HG03521 (cell line): ENCODE results near the gene CEP170B.
"Not testable (repeated sequence)": the region's sequence is repeated elsewhere in the genome, so short reads cannot be mapped to it uniquely, and the experiment has no call there.

Experiments used
- ATAC-seq: cut with Tn5 transposase; IDR thresholded peaks from one replicate; pipeline ENCODE4 v1.9.1; 2021; ENCODE audit warnings: mild to moderate bottlenecking, moderate library complexity; ENCODE audit not compliant: unreplicated experiment

CEP170B gene

DNA sequence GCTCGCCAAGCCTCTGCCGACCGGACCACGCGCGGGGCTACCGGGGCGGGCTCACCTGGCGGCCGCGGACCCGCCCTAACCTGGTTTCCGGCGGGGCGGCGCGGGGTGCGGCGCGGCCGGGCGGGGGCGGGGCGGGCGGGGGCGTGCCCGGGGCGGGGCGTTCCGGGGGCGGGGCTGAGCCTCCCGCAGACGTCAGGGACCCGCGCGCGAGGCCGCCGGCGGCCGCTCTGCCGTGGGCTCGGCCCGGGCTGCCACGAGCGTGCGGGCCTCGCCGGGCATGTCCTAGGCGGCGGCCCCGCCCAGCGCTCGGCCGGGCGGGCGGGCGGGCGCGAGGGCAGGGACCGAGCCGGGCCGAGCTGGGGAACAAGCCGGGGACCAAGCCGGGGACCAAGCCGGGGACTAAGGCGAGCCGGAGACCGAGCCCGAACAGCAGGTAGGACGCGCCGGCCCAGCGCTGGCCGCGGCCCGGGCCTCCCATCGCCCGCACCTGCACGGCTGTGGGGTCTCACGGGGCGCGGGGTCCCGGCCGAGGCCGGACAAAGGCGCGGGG lies at the start of gene CEP170B:
TSS of gene CEP170B (plus strand) at position 188 of the 550 bp plus-strand sequence. CDS start 3,183 bp downstream, outside the sequence.
- no peak for ATAC-seq

DNA sequence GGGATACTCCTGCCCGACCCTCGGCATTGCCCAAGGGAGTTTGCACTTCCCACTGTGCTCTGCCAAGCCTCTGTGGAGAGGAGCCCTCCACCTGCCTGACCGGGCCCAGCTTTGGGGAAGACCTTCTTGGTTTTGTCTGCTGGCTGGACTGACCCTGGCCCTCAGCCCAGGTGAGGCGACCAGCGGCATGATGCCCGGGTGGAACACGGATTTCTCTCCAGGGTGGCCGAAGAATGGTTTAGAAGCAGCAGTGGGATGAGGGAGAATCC lies 48.5 kb upstream of the CEP170B start:
- no peak for ATAC-seq

DNA sequence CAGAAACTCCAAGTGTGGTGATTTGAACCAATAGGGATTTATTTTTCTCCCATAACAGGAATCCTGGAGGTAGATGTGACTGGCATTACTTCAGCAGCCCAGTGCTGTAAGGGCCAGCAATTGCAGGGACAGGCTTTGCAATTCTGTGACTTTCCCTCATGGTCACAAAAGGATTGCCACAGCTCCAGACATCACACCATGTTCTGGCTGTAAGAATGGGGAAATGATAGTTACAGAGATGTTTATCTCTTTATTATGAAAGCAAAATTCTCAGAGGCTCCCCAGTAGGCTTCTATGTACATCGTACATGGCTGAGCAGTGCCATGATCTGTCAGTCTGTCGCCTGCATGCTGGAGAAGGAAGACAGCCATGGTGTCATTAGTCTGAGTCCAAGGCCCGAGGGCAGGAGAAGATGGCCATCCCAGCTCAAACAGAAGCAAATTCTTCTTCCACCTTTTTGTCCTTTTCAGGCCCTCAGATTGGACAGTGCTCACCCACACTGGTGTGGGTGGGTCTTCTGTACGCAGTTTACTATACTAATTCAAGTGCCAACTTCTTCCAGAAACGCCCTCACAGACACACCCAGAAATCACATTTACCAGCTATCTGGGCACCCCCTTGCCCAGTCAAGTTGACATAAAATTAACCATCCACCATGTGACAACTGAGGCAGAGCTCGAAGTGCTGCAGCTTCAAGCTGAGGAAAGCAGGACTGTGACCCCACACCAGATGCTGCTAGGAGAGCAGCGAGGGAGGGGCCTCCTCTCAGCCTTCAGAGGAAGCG lies 46.9 kb upstream of the CEP170B start:
- no peak for ATAC-seq

DNA sequence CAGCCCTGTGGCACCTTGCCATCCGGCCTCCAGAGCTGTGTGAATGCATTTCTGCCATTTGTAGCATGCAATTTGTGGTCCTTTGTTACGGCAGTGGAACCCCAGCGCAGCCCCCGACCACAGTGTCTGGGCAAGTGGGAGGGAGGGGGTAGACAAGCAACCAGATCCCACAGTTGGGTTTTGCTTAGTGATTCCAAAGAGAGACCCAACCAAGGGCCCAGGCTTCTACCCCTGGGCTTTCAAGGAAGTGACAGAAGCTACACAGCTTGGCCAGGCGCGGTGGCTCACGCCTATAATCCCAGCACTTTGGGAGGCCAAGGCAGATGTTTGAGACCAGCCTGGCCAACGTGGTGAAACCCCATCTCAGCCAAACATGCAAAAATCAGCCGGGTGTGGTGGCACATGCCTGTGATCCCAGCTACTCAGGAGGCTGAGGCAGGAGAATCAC lies 46.3 kb upstream of the CEP170B start:
- ATAC-seq, result no peak

DNA sequence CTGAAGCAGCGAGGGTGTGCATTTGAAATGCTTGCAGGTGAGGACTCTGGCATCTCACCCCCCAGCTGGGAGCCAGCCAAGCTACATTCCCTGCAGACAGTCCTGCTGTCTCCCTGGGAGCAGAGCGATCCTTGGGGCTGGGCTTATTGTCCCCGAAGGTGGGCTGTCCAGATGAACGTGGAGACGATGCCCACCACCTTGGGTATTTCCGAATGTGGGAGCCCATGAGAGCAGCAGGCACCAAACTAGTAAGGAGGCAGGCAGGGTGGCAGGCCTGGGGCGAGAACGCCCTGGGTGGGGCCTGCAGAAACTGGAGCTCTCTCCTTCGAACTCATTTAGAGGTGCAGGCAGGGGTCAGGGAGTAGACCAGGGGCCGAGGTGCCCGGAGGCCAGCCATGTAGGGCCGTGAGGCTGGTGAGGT lies 45.7 kb upstream of the CEP170B start:
- no peak for ATAC-seq

DNA sequence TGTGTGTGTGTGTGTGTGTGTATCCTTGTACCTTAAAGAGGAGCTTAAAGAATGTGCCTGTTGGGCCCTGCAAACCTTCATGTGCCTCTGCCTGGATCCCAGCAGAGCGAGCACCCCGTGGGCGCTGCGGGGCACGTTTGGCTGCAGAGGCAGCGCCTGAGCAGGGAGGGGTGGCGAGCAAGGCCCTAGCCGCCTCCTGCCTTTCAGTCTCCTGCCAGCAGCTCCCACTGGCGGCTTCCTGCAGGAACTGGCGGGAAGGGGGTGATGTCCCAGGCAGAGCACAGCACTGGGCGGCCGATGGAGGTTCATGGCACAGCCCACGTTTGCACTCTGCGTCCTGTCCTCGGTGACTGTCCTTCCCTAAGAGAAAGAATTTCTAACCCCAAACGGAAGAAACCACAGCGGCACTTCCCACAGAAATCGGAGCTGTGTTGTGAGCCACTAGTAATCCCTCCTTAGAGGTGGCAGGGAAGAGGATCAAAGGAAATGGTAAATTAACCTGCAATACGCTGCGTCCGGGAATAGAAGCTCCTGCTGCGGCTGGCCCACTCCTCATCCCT lies 44.3 kb upstream of the CEP170B start:
- ATAC-seq, result no peak

DNA sequence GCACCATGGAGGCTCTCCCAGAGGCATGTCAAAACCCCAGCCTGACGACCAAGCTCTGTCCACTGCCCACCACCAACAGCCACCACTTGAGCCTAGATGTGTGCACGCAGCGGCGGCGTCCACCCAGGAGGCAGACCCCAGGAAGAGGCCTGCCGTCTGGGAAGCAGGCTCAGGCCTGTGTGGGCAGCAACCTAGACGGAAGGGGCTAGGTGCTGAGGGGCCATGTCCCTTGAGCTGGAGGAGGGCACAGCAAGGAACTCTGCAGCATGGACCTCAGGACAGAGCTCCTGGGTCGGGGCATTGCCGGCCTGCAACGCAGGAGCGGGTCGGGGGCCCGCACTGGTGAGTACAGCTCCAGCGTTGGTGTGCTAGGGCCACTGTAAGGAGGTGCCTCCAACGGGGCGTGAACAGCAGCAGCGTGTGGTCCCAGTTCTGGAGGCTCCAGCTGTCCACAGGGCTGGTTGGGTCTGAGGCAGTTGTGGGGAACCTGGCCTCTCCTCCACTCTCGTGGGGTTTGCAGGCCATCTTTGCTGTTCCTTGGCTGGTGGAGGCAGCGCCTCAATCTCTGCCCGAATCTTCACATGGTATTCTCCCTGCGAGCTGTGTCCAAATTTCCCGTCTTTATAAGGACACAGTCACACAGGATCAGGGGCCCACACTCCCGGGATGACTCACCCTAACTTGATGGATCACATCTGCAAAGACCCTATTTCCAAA lies 43.7 kb upstream of the CEP170B start:
- no peak for ATAC-seq

DNA sequence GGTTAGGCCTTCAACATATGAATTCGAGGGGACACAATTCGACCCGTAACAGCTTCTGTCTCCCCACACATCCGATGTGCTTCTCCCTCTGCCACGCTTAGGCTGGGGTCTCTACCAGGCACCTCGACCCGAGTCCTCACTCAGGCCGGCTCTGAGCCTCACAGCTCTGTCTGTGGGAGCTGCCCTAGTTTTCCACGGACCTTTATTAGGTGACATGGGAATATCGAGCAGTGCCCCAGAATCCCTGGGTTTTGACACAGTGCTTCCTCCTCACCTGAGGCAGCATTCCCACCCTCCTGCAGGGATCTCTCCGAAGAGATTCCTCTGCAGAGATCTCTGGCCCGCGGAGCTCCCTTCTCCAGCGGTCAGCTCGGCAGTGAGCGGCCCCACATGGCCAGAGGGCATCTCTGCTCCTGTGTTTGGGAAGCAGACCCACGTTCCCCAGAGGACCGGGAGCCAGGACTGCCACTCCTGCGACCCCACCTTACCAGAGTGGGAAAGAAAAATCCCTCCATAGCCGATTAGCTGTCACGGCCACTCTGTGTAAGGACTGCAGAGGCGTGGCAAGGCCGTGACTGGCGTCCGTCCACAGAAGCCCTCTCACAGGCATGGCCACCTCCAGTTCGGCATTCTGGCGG lies 43.0 kb upstream of the CEP170B start:
- ATAC-seq, result no peak

DNA sequence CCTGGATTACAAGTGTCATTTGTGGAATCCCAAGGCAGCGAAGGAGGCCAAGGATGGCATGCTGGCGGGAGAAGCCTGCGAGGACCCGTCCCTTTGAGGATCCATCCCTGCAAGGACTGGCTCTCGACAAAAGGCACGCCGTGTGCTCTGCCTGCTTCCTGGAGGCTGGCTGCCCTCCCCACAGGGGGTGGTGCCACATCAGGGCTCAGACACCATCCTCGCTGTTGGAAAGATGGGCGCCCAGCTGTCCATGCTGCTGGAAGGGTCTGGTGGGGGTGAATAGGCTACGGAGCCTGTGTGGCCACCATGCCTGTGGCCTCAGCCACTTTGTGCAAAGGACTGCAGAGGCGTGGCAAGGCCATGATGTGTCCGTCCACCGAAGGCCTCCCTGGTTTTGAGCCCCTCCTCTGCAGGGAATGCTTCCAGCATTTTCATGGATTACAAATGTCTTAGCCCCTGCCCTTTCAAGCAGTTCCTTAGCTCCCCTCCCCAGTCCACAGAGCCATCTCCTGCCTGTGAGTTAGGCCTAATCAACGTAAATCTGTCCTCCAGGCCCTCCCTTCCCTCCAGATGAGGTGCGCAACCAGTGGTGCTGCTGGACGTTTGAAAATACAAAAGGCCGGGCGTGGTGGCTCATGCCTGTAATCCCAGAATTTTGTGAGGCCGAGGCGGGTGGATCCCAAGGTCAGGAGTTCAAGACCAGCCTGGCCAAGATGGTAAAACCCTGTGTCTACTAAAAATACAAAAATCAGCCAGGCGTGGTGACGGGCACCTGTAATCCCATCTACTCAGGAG lies 42.0 kb upstream of the CEP170B start:
- ATAC-seq, result no peak

DNA sequence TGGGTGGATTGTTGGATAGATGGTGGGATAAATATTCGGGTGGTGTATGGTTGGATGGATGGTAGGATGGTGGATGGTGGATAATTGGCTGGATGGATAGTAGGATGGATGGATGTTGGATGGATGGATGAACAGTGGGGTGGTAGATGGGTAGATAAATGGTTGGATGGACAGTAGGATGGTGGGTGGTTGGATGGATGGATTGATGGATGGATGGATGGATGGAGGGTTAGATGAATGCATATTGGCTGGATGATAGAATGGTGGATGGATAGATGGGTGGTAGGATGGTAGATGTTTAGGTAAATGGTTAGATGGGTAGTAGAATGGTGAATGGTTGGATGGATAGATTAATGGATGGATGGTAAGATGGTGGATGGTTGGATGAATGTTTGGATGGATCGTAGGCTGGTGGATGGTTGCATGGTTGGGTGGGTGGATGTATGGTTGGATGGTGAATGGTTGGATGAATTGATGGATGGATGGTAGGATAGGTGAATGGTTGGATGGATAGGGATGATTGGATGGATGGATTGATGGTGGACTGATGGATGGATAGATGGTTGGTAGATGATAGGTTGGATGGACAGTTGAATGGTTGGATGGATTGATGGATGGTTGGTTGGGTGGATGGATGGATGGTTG lies 40.6 kb upstream of the CEP170B start:
- no peak for ATAC-seq

DNA sequence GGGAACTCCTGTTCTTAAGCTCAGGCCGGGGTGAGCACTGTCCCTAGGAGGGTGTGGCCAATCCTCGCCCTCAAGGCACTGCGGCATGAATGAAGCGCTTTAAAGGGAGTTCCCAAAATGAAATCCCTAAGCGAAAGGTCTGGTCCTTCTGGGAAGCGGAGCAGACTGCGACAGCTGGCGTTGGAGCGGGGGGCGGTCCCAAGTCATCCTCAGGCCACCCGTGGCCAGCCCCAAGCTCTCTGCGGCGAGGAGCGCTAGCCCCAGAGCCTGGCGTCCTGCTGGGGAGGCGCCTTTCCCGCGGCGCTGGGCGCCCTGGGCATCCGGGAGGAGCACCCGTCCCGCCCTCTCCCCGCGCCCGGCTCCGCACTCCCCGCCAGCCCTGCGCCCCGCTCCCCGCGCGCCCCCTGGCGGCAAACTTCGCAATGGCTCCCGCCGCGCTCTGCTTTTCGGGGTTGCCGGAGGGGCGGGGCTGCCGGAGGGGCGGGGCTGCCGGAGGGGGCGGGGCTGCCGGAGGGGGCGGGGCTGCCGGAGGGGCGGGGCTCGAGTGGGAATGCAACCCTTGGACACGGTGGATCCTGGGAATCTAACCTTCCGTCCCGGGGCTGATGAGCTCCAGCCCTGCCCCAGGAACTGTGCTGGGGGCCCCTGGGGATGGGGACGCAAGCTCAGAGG lies 38.7 kb upstream of the CEP170B start:
- peak; percentile 83 for ATAC-seq

DNA sequence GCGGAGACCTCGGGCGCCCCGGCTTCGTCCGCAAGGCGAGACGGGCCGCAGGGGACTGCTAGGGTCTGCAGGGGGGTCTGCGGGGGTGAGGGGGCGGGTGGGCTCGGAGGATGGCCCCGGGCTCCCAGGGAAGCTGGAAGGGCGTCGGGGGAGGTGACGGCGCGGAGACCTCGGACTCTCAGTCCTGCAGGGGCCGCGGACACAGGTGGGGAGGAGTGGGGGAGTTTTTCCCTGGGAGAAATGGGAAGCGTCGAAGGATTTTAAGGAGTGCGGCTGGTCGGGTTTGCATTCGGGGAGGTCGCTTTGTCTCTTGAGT lies 38.2 kb upstream of the CEP170B start:
- ATAC-seq, result no peak

DNA sequence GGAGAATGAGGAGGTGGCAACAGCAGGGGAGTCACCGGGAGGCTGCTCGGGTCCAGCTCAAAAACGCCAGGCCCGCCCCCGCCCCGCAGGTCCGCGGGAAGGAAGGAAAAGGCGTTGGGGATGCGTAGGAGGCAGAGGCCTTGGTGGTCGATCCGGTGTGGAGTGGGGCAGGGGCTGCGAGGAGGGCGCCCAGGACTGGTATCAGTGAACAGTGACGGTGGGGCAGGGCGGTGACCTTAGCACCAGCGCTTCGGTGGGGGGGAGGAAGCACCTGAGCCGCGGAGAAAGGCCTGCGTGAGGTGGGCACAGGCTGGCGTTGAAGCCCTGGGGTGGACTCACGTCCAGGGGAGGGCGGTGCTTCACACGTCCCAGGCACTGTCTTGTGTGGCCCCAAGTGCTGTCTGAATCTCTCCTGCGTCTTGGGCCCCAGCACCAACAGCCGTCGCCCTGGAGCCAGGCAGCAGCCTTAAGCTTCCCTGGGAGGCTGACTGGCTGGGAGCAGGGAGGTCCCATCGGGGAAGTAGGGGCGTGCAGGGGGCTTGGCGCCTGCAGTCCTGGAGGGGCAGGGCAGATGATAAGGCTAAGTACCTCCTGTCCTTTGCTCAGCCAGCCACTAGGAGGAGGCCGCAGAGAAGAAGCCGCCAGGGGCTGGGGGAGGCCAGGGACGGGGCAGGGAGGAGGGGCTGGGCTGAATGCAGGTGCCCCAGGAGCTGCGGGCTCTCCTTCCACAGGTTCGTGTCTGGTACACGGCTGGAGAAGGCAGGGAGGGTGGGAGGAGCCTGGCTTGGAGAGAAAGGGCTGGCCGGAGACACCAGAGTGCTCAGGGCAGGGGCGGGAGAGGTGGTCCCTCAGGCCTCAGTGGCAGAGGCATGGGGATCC lies 37.7 kb upstream of the CEP170B start:
- ATAC-seq, result no peak

DNA sequence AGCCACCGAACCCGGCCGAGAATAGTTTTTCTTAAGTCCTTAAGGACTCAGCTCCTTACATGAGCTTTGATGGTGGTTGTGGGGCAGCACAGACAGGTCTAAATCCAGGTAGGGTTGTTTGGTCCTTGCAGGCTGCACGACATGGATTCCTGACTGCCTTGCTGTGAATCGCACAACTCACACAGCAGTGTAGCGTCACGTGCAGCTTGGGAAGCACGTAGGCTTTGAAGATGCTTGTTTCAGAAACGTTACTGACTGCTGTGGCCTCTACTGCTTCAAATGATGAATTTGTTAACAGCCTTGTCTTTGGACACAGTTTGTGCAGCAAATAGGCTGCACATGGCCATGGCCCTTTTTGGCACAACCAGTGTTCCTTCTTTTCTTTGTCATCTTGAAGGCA lies 34.3 kb upstream of the CEP170B start:
- no peak for ATAC-seq

DNA sequence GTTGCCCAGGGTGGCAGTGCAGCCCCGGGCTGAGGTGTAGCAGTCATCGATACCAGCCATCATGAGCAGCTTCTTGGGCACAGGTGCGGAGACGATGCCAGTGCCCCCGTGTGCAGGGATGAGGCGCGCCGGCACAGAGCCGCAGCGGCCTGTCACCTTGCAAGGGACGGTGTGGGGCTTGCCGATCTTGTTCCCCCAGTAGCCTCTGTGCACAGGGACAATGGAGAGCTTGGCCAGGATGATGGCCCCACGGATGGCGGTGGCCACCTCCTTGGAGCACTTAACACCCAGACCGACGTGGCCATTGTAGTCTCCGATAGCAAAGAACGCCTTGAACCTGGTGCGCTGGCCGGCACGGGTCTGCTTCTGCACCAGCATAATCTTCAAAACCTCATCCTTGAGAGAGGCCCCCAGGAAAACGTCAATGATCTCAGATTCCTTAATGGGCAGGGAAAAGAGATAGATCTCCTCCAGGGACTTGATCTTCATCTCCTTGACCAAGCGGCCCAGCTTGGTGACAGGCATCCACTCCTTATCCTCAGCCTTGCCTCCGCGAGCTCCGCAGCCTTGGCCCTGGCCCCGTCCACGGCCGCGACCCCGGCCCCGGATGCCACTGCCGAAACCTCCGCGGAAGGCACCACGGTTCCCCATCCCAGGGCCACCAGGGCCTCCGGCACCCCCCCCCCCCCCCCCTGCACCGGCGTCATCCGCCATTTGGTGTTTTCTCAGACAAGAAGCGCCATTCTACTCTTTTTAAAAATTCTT lies 28.7 kb upstream of the CEP170B start:
- not testable (repeated sequence) for ATAC-seq

DNA sequence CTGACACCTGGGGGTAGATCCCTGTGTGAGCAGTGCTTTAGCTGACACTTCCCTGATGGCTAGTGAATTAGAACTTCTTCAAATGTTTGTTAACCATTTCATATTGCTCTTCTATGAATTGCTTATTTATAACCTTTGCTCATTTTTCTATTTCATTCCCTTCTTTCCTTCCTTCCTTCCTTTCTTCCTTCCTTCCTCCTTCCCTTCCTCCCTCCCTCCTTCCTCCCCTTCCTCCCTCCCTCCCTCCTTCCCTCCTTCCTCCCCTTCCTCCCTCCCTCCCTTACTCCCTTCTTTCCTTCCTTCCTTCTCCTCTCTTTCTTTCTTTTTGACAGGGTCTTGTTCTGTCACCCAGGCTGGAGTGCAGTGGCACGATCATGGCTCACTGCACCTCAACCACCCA lies 23.3 kb upstream of the CEP170B start:
- ATAC-seq, result no peak

DNA sequence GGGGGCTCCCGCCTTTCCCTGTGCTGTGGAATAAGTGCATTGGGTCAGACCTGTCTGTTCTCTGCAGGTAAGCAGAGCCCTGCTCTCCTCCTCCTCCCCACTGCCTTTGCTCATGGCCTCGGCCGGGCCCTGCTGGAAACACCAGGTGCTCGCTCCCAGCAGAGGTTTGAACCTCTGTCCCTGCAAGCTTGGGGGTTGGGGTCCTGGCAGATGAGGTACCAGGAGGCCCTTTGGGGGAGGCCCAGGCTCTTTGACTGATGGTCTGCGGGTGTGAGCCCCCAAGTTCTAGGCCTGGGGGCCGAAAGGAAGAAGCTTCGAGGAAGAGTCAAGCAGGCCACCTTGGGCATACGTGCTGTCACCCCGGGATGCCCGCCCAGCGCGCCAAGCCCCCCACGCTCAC lies 22.1 kb upstream of the CEP170B start:
- ATAC-seq, result no peak
